Measurements from ENCODE around the gene DSG4.
"Not testable (repeated sequence)": the region's sequence is repeated elsewhere in the genome, so short reads cannot be mapped to it uniquely, and the experiment has no call there.

- not testable (repeated sequence) for TF ChIP-seq POLR2AphosphoS5, CTCF (IDR thresholded peaks at IDR 0.05)
These were observed 23.2 kb upstream of the DSG4 start for GRCh38 chr18:31353336-31353735.

All from transverse colon (tissue), 4 donors.